ENCODE measurements around the gene CPPED1. TPM values are rescaled to one million over a fixed set of nuclear protein-coding genes. Genes with fewer than 3 reads are reported as not detected.

CPPED1 gene
- total RNA-seq, 2 donors from 2014 or later, result 3.3 to 4.4 TPM

DNA sequence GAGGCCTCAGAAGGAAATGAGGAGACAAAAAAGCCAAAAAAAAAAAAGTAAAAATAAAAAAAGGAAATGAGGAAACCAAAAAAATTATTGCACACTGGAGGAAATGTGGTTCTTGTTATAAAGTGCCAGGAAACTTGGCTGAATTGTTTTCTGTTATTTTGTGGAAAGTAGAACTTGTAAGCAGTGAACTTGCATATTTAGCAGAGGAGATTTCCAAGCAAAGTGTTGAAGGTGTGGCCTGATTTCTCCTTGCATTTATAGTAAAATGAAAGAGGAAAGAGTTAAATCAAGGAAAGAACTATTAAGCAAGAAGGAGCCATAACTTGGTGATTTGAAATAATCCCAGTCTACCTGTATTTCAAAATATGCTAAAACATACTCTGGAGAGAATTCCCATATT is 34.1 kb upstream of the CPPED1 start:
- intact Hi-C loops (cut with DNase I), result no loop called here
- no peak for ATAC-seq
- TF ChIP-seq, protein P1, sequence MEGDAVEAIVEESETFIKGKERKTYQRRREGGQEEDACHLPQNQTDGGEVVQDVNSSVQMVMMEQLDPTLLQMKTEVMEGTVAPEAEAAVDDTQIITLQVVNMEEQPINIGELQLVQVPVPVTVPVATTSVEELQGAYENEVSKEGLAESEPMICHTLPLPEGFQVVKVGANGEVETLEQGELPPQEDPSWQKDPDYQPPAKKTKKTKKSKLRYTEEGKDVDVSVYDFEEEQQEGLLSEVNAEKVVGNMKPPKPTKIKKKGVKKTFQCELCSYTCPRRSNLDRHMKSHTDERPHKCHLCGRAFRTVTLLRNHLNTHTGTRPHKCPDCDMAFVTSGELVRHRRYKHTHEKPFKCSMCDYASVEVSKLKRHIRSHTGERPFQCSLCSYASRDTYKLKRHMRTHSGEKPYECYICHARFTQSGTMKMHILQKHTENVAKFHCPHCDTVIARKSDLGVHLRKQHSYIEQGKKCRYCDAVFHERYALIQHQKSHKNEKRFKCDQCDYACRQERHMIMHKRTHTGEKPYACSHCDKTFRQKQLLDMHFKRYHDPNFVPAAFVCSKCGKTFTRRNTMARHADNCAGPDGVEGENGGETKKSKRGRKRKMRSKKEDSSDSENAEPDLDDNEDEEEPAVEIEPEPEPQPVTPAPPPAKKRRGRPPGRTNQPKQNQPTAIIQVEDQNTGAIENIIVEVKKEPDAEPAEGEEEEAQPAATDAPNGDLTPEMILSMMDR (IDR thresholded peaks at IDR 0.05), result no peak
- no peak for TF ChIP-seq POLR2A (IDR thresholded peaks at IDR 0.05)
- H3K27ac ChIP-seq, result no peak overlapping the region
- no peak overlapping the region for H3K4me3 ChIP-seq
- H3K4me1 ChIP-seq, result no peaks in the 10 kb centered on the region
- no peaks in the 10 kb centered on the region for H3K9me3 ChIP-seq
- no peaks in the 10 kb centered on the region for H3K27me3 ChIP-seq
- no peaks in the 10 kb centered on the region for H3K36me3 ChIP-seq (replicated peaks in 1 of 2; ENCODE audit: insufficient read depth in 1 of 2, low read depth in 2 of 2)
- DNase-seq, result no peak

DNA sequence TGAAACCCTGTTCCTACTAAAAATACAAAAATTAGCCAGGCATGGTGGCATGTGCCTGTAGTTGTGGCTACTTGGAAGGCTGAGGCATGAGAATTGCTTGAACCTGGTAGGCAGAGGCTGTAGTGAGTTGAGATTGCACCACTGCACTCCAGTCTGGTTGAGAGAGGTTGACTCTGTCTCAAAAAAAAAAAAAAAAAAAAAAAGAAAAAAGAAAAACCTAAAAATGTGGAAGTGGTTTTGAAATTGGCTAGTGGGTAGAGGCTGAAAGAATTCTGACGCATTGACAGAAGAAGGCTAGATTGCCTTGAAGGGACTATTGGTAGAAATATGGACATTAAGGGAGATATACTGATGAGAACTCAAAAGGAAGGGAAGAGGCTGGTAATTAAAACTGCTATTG is 33.6 kb upstream of the CPPED1 start:
- H3K4me3 ChIP-seq, result no peak overlapping the region
- intact Hi-C loops (cut with DNase I), result no loop called here
- TF ChIP-seq POLR2A (IDR thresholded peaks at IDR 0.05), result no peak
- TF ChIP-seq, protein P1 (IDR thresholded peaks at IDR 0.05), result no peak

DNA sequence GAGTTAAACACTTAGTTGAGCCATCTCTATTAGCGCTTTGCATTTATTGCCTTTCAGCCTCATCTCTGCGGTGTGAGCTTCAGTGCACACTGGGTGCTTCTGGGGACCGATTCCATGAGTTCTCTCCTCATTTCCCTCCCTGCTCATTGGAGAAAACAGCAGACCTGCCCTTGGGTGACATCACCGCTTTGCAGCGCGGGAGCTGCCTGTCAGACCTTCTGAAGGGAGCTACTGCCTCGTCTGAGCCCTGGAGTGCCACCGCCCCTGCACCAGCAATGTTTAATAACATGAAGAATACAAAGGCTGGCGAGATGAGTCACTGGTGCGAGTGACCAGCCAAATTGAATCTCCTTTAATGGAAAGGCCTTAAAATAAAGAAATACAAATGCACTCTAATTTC is 30.2 kb upstream of the CPPED1 start:
- Histone ChIP-seq H3K36me3 (replicated peaks in 1 of 2; ENCODE audit: insufficient read depth in 1 of 2, low read depth in 2 of 2) (no peaks in the 10 kb centered on the region), H3K9me3 (no peaks in the 10 kb centered on the region), H3K4me1 (no peaks in the 10 kb centered on the region), H3K27ac (no peak overlapping the region), H3K27me3 (no peaks in the 10 kb centered on the region), H3K4me3 (no peak overlapping the region)
- ATAC-seq (no peak), DNase-seq (no peak)
- WGBS, 2 donors, result 44 to 45% methylated on average over 10 of the region's 10 CpGs
- TF ChIP-seq POLR2A (IDR thresholded peaks at IDR 0.05), result no peak
- TF ChIP-seq, protein P1 (IDR thresholded peaks at IDR 0.05), result no peak
- intact Hi-C loops (cut with DNase I), result no loop called here

More for the DNA sequence above, 33.6 kb upstream of the CPPED1 start:
- ATAC-seq (no peak), DNase-seq (no peak)
- Histone ChIP-seq H3K27ac (no peak overlapping the region), H3K9me3 (no peaks in the 10 kb centered on the region), H3K27me3 (no peaks in the 10 kb centered on the region), H3K36me3 (replicated peaks in 1 of 2; ENCODE audit: insufficient read depth in 1 of 2, low read depth in 2 of 2) (no peaks in the 10 kb centered on the region), H3K4me1 (no peaks in the 10 kb centered on the region)
- WGBS, 2 donors, result 63 to 76% methylated on average over 1 of the region's 1 CpG

DNA sequence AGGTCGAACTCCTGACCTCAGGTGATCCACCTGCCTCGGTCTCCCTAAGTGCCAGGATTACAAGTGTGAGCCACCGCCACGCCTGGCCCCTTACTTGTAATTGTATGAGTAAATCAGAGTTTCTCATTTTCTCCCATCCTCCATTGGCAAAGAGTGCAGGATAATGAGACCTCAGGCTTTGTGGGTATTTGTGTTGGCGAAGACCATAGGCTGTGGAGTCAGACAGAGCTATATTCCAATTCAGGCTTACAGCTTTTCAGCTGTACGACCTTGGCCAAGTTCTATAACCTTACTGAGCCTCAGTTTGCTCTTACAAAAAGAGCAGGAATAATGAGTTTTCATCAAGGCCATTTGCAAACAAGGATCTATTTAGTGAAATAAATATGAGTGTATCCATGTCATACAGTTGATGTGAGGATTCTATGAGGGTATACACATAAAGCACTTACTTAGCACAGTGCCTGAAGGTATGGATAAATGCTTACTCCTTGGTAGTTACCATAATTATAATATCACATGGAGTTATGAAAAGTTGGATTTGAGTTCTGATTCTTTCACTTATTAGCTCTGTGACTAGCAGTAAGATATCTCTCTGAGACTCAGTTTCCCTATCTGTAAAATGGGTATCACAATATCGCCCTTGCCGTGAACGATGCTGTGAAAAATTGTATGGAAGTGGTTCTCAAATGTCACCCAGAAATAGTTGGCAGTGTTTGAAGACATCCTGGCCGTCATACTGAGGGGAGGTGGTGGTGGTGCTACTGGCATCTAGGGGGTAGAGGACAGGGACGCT is 25.6 kb upstream of the CPPED1 start:
- TF ChIP-seq, protein P1 (IDR thresholded peaks at IDR 0.05), result no peak
- TF ChIP-seq POLR2A (IDR thresholded peaks at IDR 0.05), result no peak
- 70 to 72% methylated on average over 11 of the region's 11 CpGs for WGBS, 2 donors
- intact Hi-C loops (cut with DNase I), result no loop called here
- H3K9me3 ChIP-seq, result no peaks in the 10 kb centered on the region
- H3K27me3 ChIP-seq, result no peaks in the 10 kb centered on the region
- H3K4me1 ChIP-seq, result no peaks in the 10 kb centered on the region
- H3K36me3 ChIP-seq (replicated peaks in 1 of 2; ENCODE audit: insufficient read depth in 1 of 2, low read depth in 2 of 2), result no peaks in the 10 kb centered on the region
- H3K4me3 ChIP-seq, result no peak overlapping the region
- H3K27ac ChIP-seq, result no peak overlapping the region
- DNase-seq, result no peak
- ATAC-seq, result no peak

DNA sequence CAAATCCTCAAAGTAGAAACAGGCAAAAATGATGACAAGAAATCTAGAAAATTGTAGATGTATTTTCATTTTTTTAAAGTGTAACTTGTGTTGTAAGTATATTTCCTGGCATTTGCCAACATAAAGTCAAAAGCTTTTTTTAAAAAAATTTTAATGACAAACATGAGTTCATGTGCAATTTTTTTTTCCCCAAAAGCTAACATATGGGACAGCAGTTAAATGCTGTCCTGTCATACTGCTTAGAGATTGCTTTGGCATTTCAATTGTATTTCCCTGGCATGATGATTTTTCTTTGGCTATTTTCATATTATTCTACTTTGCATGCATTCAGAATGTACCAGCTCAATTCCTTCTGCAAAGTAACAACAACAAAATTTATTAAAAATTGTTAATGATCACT is 24.5 kb upstream of the CPPED1 start:
- no peaks in the 10 kb centered on the region for H3K27me3 ChIP-seq
- no peaks in the 10 kb centered on the region for H3K36me3 ChIP-seq (replicated peaks in 1 of 2; ENCODE audit: insufficient read depth in 1 of 2, low read depth in 2 of 2)
- DNase-seq (no peak), ATAC-seq (no peak)
- H3K27ac ChIP-seq, result no peak overlapping the region
- intact Hi-C loops (cut with DNase I), result no loop called here
- no peak overlapping the region for H3K4me3 ChIP-seq
- TF ChIP-seq POLR2A (IDR thresholded peaks at IDR 0.05), result no peak
- TF ChIP-seq, protein P1 (IDR thresholded peaks at IDR 0.05), result no peak
- H3K9me3 ChIP-seq, result no peaks in the 10 kb centered on the region
- no peaks in the 10 kb centered on the region for H3K4me1 ChIP-seq
